Measurements from ENCODE around the gene KCNV2. TPM values are rescaled to one million over a fixed set of nuclear protein-coding genes. Genes with fewer than 3 reads are reported as not detected.

The KCNV2 gene
- total and polyA plus RNA-seq, 2 of the 13 experiments (the other 11 are each of a cell fraction or from before 2014, with no cell fraction given), result not detected

- TF ChIP-seq ZNF503 (CRISPR knock-in tag; IDR thresholded peaks at IDR 0.05), result no peak
These were observed 61.5 kb downstream of the KCNV2 start (continued) for GRCh38 chr9:2778816-2779215.

Other genes with a start within 250 kb of the KCNV2 start
- gene VLDLR, start 95.7 kb upstream of the KCNV2 start, total RNA-seq (2016; rRNA removed; fragmentation: Illumina TruSeq; extraction: Trizol), result 3.4 TPM in 2 replicates
- gene VLDLR, start 95.7 kb upstream of the KCNV2 start, polyA plus RNA-seq (2011; rRNA removed), result 10.5 and 10.6 TPM in 2 replicates
- 83.4 and 93.4 TPM in 2 replicates for gene PUM3, start 126.6 kb downstream of the KCNV2 start, total RNA-seq (2016; rRNA removed; fragmentation: Illumina TruSeq; extraction: Trizol)
- gene PUM3, start 126.6 kb downstream of the KCNV2 start, polyA plus RNA-seq (2011; rRNA removed), result 15.1 and 18.3 TPM in 2 replicates